ENCODE measurements around the gene MAPK4.

DNA sequence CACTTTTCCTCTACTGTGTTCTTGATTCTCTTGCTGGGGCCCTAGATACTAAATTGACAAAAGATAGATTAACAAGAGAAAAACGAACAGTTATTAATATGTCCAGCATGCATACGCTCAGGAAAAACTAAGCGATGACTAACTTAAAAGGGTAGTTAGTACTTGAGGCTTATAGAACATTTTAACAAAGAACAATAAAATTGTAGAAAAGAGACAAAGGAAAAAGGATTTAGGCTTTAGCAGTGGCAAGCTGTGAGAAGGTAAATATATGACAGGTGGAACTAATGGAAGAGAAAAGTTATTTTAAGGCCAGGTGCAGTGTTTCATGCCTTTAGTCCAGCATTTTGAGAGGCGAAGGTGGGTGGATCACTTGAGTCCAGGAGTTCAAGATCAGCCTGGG lies 184.4 kb downstream of the MAPK4 start:
- TF ChIP-seq SUZ12 (IDR thresholded peaks at IDR 0.05; ENCODE audit: extremely low read depth, insufficient read depth, insufficient read length) (no peak), YY1 (IDR thresholded peaks at IDR 0.05; ENCODE audit: insufficient read depth, insufficient read length) (no peak)

Measured in NT2/D1 (cell line).